Stimulated activated CD4-positive, alpha-beta T cell treated with anti-CD3 and anti-CD28 coated beads, Interleukin-12 subunit alpha, Interleukin-12 subunit beta, amount 100 ng/mL, for 4 hours (primary cell): ENCODE data around the gene EPHA4.

Source experiments
- DNase-seq: peaks from one replicate; pipeline ENCODE4 v3.0.0-alpha.2; 2020

The EPHA4 gene

DNA sequence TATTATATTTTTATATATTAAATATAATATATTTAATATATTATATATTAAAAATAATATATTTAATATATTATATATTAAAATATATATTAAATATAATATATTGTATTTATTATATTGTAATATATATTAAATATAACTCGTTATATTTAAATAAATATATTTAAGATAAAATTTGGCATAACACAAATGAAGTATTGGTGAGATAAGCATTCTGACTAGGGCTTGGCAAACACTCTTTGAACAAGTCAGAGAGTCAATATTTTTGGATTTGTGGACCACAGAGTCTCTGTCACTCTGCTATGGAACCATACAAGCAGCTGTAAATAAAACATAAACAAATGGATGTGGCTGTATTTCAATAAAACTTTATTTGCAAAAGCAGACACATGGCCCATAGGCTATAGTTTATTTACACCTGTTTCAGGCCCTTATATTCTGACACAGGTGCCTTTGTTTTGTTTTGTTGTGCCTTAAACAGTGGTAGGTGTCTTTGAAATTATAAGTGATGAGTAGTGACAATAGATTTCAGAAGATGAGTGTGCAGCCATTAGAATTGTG is 190.1 kb downstream of the EPHA4 start:
- no peak for DNase-seq

DNA sequence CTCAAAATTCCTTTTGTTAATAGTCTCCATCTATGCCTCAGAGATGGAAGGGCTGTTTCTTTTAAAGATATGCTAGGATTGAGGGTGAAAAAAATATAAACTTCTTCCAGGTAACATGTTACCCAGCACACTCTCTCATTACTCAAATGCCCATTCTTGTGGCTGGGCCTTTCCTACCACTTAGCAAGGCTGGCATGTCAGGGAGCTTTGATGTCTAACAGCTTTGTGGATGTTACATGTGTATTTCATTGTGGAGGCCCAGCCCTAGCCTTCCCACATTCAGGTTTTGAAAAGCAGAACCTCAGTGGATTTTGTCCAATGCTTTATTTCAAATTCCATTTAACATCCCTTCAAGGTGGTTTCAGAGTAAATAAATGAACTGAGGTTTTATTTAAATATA is 191.4 kb downstream of the EPHA4 start:
- no peak for DNase-seq

DNA sequence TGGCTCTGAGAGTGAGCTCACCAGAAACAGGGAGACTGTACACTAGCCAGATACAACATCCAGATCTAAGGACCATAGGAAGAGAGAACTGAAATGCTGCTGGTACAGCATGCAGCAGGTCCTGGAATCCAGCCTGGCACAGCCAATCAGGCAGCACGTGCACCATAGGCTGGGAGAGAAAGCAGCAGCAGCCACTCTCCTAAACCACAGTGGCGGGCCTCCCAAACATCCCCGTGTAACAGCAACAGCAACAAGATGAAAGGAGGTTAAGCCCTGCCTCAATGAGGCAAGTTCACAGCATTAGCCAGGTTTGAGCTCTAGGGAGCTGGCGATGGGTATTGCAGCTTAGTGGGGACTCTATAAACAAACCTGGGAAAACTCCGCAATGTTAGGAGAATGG is 192.0 kb downstream of the EPHA4 start:
- DNase-seq = no peak

DNA sequence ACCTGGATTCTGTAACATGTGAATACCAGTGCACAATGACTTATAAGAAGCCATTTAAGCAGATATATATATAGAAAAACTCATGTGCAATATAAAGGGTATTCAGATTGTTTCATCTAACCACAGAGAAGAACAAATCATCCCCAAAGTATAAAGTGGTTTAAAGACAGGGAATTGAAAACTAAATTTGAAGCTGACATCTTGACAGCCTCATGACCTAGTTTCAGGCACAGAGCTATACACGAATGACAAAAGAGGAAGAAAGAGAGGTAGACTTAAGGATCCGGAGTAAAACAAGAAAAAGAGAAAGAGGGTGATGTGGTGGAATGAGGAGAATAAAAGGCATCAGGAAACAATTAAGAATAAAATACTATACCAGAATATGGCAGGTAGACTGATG is 194.5 kb downstream of the EPHA4 start:
- DNase-seq = no peak

DNA sequence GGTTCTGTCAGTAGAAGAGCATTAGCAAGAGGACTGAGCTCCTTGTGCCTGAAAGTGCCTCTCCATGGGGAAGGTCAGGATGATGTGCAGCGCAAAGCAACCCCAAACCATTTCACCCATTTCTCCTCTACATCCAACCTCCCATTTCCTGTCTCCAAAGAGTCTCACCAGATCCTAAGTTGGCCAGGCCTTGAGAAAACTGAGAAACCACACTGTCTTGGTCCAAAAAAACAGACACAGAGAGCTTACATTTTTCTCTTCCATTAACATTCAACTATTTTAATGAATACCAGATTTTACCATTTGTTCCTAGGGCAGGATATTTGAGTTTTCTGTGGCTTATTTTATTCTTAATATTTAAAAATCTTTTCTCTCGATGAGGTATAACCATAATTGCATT is 195.0 kb downstream of the EPHA4 start:
- DNase-seq = no peak

DNA sequence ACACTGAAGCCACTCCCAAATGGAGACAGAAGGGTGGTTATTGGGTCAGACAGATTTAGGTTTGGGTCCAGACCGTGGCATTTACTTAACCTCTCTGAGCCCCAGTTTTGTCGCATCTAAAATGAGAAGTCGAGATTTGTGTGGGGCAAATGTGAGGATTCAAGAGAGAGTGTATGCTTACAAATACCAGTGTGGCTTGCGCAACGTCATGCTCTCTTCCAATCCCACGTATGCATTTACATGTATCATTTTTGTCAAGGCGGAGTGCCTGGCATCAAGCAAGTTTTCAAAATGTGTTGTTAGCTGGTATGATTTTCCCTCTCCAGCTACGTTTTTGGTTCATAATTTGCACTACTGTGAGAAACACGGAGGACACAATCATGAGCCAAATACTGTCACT is 197.9 kb downstream of the EPHA4 start:
- DNase-seq = no peak

DNA sequence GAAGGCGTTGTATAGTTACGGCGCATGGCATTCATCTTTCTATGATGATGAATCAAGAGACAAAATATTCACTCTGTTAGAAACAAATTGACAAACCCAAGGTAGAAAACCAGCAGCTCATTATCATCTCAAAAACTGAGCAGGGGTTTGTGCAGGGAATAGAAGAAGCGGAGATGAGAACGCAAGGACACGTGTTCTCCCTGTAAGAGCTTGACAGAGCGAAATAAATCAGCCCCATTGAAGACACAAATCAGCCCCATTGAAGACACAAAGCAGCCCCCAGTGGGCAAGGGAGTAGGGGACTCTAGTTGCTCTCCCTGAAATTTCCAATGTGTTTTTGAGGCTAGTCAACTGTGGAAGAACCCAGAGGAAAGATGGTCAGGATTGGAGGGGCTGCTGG is 199.2 kb downstream of the EPHA4 start:
- DNase-seq = no peak

DNA sequence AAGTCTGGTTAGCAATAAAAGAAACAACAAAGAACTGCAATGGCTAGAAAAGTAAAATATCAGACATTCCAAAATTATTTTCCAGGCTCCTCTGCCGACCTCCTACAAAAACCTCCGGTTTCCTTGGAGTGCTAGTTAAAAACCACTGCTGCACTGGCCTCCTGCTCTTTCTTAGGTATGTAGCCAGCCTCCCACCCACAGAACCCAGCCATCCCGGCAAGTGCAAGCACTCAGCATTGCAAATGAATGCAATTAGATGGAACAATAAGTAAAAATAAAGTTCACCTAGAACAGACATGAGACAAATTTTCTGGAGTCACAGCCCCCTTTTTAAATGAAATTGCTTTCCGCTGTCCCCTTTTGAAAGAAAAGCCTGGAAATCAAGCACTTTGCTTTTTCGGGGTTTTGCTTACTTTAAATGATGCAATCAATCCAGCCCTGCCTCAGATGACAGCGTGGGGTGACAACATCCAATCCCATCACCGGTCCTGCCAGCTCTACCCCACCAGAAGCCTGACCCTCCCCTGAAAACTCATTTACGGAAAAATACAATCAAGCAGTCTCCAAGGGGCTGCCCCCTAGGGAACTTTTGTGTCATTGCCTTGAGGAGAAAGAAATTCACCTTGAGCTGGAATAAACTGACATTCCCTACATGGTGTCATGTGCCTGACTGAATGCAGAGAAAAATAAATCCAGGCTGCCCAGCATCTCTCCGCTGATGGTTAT is 199.8 kb downstream of the EPHA4 start:
- DNase-seq = no peak

DNA sequence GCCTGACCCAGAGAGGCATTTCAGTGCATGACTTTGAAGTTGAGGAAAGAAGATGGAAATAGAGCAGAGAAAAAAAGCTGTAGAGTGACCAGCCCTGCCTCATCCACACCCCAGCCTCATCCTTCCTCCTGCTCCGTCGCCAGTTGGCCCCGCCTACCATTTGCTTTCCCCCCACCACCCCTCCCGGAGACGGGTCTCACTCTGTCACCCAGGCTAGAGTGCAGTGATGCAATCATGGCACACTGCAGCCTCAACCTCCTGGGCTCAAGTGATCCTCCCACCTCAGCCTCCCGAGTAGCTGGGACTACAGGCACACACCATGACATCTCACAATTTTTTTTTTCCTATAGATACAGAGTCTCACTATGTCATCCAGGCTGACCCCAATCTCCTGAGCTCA is 200.8 kb downstream of the EPHA4 start:
- no peak for DNase-seq

DNA sequence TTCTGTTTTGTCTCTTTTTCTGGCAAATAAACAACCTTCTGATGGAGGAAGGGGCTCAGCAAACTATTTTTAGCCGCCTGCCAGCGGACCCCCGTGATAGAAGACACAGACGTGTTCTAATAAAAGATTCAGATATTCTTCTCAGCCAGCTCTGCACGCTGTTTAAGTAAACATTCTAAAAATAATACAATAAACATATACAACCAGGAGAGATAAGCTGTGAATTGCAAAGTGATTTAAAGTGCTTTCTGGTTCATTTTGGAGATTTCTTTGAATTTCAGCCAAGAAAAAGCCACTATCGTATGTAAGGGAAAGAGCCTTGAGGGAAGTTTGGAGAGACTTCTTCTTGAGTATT is 201.3 kb downstream of the EPHA4 start:
- DNase-seq = no peak

DNA sequence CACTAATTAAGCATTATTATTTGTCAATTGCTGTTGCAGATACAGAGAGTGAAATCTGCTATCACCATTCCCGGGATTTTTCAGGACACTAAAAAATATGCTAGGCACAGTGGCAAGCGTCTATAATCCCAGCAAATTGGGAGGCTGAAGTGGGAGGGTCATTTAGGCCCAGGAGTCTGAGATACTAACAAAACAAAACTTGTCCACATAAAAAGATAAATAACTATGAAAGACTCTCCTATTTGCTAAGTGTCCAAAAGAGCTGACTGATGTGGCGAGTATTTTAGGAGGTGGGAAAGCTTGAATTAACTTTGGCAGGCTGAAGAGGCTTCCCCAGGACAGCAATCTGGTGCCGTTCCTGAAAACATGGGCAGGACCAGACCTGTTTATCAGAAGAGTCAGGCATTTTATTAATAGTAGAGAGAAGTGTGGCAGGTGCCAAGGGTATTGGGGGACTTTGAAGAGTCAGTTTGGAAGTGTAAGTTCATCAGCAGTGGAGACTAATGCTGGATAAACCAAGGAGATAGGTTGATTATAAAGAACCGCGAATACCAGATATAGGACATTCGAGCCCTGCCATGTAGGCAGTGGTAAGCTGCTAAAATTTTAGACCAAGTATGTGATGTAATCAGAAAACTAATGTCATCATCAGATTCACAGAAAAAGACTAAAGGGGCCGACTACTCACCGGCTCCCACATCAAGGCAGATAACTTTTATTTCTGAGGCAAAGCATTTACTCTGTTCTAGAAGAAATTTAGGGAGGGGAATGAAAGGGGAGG is 201.8 kb downstream of the EPHA4 start:
- no peak for DNase-seq
